CD4-positive, alpha-beta T cell treated with Interferon alpha-2 for 1 hour (primary cell): ENCODE data around the gene RNF144A.

Experiments used
- DNase-seq, 2 donors: peaks; one replicate each; pipeline ENCODE4 v3.0.0-alpha.2; 2020 to 2022

Gene RNF144A

GRCh38 chr2:6948677-6949351 lies 31.6 kb downstream of the RNF144A start:
- DNase-seq, result no peak

- no peak for DNase-seq
Observed at GRCh38 chr2:6951046-6951445, 33.8 kb downstream of the RNF144A start.

- no peak for DNase-seq
Observed at GRCh38 chr2:6952101-6952500, 34.9 kb downstream of the RNF144A start.

- no peak for DNase-seq
Observed at GRCh38 chr2:6954586-6954985, 37.4 kb downstream of the RNF144A start.

- no peak for DNase-seq
Observed at GRCh38 chr2:6955511-6956136, 38.4 kb downstream of the RNF144A start.

- no peak for DNase-seq
Observed at GRCh38 chr2:6956566-6956965, 39.4 kb downstream of the RNF144A start.

GRCh38 chr2:6957031-6957714 lies 40.0 kb downstream of the RNF144A start:
- no peak for DNase-seq

GRCh38 chr2:6957910-6958615 lies 40.9 kb downstream of the RNF144A start:
- DNase-seq, result no peak

- no peak for DNase-seq
Observed at GRCh38 chr2:6958616-6959235, 41.5 kb downstream of the RNF144A start.

GRCh38 chr2:6959751-6960150 lies 42.5 kb downstream of the RNF144A start:
- DNase-seq, result no peak

GRCh38 chr2:6960659-6961058 lies 43.4 kb downstream of the RNF144A start:
- no peak for DNase-seq

GRCh38 chr2:6963727-6964126 lies 46.5 kb downstream of the RNF144A start:
- DNase-seq, result no peak

GRCh38 chr2:6965071-6965795 lies 48.0 kb downstream of the RNF144A start:
- DNase-seq, result no peak

- no peak for DNase-seq
Observed at GRCh38 chr2:6966446-6966940, 49.3 kb downstream of the RNF144A start.

- no peak for DNase-seq
Observed at GRCh38 chr2:6967301-6967700, 50.1 kb downstream of the RNF144A start.

GRCh38 chr2:6968319-6969100 lies 51.3 kb downstream of the RNF144A start:
- DNase-seq, result peak in 1 of 2 donors; percentile 6

- no peak for DNase-seq
Observed at GRCh38 chr2:6970551-6970950, 53.3 kb downstream of the RNF144A start.

- DNase-seq, result no peak
Observed at GRCh38 chr2:6970976-6971480, 53.8 kb downstream of the RNF144A start.

- DNase-seq, result no peak
Observed at GRCh38 chr2:6971502-6971901, 54.3 kb downstream of the RNF144A start.

GRCh38 chr2:6972067-6972710 lies 55.0 kb downstream of the RNF144A start:
- no peak for DNase-seq
